Nephron (organoid): Measurements from ENCODE around the gene TEKT4.

Source experiments
- H3K27ac Mint-ChIP-seq, 3 experiments: 2 replicates each; pipeline ENCODE4 v1.8.0; 2020; ENCODE audit warnings: mixed read lengths in 3 of 3, mild to moderate bottlenecking in 2 of 3, moderate library complexity in 1 of 3
- H3K27me3 Mint-ChIP-seq: 2 replicates; pipeline ENCODE4 v1.8.0; 2021; ENCODE audit warnings: low read depth, mild to moderate bottlenecking, moderate library complexity, mixed read lengths
- H3K36me3 Mint-ChIP-seq: 2 replicates; pipeline ENCODE4 v1.8.0; 2020; ENCODE audit warnings: low read depth, mixed read lengths
- H3K4me1 Mint-ChIP-seq: 2 replicates; pipeline ENCODE4 v1.8.0; 2020; ENCODE audit warnings: mixed read lengths
- H3K4me3 Mint-ChIP-seq, 3 experiments: 2 replicates each; pipeline ENCODE4 v1.8.0; 2020; ENCODE audit warnings: mild to moderate bottlenecking in 3 of 3, mixed read lengths in 3 of 3, moderate library complexity in 2 of 3
- H3K9me3 Mint-ChIP-seq: 2 replicates; pipeline ENCODE4 v1.8.0; 2020; ENCODE audit warnings: mixed read lengths
- TF ChIP-seq, protein P1 (sequence below), 3 experiments: fragments of 200-600 bp; sonication (generic); IDR thresholded peaks; one replicate each; pipeline ENCODE4 v1.5.0; 2021; ENCODE audit warnings: antibody characterized with exemption in 3 of 3; ENCODE audit not compliant: unreplicated experiment in 3 of 3

TEKT4 gene

DNA sequence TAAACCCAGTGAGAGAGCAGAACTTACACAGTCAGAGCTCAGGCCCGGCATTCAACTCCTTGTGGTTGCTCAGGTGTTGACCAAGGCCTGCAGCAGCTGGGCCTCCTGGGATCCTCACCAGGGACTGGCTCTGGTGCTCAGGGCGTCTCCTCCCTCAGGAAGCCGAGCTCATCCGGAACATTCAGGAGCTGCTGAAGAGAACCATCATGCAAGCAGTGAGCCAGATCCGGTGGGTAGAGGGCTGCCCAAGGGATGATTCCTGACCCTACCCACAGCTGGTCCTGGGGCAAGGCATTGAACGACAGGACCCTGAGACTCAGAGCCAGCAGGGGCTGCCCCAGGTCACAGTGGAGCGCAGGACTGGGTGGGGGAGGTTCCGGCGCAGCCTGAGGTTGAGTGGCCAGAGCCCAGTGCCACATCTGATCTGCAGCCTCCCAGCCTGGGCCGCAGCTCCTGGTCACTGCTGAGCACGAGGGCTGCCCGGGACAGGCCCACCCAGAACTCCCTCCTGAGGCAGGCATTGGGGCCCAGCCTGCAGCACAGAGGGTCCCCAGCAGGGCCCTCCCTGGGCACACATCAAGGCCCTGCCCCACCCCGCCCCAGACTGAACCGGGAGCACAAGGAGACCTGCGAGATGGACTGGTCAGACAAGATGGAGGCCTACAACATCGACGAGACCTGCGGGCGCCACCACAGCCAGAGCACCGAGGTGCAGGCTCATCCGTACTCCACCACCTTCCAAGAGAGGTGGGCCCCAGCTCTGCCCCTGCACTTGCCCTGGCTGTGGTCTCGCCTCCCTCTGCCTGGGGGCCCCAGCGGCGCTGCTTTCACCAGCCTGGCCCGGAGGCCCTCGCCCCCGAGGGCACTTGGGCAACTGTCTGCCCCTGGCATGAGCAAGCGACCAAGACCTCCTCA lies 2.4 kb downstream of the TEKT4 start:
- Mint-ChIP-seq H3K4me3 (no peak overlapping the region), H3K27ac (no peak overlapping the region), H3K27me3 (peaks cover 35% of the 10 kb centered on the region), H3K36me3 (no peaks in the 10 kb centered on the region), H3K9me3 (no peaks in the 10 kb centered on the region), H3K4me1 (no peaks in the 10 kb centered on the region)
- TF ChIP-seq, protein P1, sequence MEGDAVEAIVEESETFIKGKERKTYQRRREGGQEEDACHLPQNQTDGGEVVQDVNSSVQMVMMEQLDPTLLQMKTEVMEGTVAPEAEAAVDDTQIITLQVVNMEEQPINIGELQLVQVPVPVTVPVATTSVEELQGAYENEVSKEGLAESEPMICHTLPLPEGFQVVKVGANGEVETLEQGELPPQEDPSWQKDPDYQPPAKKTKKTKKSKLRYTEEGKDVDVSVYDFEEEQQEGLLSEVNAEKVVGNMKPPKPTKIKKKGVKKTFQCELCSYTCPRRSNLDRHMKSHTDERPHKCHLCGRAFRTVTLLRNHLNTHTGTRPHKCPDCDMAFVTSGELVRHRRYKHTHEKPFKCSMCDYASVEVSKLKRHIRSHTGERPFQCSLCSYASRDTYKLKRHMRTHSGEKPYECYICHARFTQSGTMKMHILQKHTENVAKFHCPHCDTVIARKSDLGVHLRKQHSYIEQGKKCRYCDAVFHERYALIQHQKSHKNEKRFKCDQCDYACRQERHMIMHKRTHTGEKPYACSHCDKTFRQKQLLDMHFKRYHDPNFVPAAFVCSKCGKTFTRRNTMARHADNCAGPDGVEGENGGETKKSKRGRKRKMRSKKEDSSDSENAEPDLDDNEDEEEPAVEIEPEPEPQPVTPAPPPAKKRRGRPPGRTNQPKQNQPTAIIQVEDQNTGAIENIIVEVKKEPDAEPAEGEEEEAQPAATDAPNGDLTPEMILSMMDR (IDR thresholded peaks at IDR 0.05; ENCODE audit: unreplicated experiment in 3 of 3) = no peak

DNA sequence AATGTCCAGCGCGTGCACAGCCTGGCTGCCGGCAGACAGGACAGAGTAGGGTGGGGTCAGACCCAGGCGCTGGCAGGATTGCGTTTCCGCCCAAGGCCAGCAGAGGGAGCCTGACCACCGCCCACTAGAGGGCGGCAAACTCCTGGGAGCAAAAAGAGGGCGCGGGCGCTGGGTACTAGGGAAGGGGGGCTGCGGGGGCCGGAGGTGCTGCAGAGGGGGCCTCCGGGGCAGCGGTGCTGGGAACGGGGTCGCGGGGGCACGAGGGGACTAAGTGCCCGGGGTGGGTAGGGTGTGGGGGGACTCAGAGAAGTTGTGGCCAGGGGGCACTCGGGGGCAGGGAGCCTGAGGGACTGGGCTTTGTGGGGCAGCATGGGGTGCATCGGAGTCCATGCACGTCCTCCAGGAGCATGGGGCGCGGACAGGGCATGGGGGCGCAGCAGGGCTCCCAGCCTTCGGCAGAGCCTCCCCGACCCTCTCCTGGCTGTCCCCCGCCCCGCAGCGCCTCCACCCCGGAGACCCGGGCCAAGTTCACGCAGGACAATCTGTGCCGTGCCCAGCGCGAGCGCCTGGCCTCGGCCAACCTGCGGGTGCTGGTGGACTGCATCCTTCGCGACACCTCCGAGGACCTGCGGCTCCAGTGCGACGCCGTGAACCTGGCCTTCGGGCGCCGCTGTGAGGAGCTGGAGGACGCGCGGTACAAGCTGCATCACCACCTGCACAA lies 3.2 kb downstream of the TEKT4 start:
- Mint-ChIP-seq H3K27ac (no peak overlapping the region), H3K4me1 (no peaks in the 10 kb centered on the region), H3K9me3 (no peaks in the 10 kb centered on the region), H3K27me3 (peaks cover 28% of the 10 kb centered on the region), H3K4me3 (no peak overlapping the region), H3K36me3 (no peaks in the 10 kb centered on the region)
- TF ChIP-seq, protein P1 (IDR thresholded peaks at IDR 0.05; ENCODE audit: unreplicated experiment in 3 of 3) = peak; percentile 51 to 70 (median 52)

DNA sequence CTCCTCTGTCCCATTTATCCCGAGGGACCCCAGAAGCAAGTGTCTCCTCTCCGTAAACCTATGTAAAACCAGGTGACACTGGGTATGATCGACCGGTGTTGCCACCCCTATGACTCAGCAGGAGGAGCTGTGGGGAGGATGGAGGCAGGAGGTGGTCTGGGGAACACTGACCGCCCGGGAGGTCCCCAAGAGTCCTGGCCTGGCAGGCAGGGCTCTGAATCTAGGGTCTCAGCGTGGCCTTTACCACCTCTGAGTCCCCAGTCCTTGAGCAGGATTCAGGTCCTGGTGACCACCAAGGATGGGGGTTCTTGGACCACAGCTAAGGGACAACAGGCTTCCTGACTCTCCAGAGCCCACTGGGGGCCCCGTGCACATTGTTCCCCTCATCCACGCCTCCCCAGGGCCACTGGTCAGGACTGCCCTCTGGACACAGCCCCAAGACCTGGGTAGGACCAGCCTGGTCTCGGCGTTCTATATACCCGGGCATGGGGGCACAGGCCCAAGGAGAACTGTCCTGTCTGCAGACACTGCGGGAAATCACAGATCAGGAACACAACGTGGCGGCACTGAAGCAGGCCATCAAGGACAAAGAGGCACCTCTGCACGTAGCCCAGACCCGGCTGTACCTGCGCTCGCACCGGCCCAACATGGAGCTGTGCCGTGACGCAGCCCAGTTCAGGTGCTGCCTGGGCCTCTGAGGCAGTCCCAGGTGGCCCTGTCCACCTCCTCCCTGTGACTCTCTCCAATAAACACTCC lies 4.0 kb downstream of the TEKT4 start:
- no peak overlapping the region for H3K4me3 Mint-ChIP-seq
- H3K9me3 Mint-ChIP-seq = no peaks in the 10 kb centered on the region
- H3K27me3 Mint-ChIP-seq = peaks cover 28% of the 10 kb centered on the region
- H3K36me3 Mint-ChIP-seq = no peaks in the 10 kb centered on the region
- no peaks in the 10 kb centered on the region for H3K4me1 Mint-ChIP-seq
- H3K27ac Mint-ChIP-seq = no peak overlapping the region
- TF ChIP-seq, protein P1 (IDR thresholded peaks at IDR 0.05; ENCODE audit: unreplicated experiment in 3 of 3) = no peak

DNA sequence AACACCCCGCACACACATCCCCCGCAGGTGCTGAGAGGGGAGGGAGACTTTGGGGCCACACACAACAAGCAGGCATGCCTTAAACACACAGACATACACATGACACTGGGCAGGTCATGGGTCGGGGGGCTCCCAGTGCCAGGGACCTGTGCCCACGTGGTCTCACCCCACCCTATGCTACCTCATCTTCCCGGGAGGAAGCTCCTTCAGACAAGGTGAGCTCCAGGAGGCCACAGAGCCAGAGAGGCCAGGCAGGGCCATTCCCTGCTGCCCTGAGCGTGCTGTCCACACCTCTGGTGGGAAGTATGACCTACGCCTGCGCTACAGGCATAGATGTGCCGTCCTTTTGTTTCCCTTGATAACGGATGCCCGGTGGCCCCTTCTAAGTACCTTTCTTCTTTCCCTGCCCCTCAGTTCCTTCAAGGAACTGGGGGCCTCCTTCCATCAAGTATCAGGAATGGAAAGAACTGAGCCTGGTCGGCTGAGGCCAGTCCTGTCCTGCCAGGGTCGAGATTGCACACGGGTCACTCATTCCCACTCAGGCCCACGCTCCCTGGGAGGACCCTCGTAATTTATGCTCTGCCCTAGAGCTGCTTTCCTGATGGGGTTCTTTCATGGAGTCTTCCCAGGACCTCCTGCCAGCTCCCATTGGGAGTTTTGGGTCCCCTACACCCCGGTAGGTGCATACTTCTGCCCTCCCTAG lies 4.7 kb downstream of the TEKT4 start:
- H3K27ac Mint-ChIP-seq = no peak overlapping the region
- H3K9me3 Mint-ChIP-seq = no peaks in the 10 kb centered on the region
- no peaks in the 10 kb centered on the region for H3K36me3 Mint-ChIP-seq
- TF ChIP-seq, protein P1 (IDR thresholded peaks at IDR 0.05; ENCODE audit: unreplicated experiment in 3 of 3) = no peak
- peaks cover 22% of the 10 kb centered on the region for H3K27me3 Mint-ChIP-seq
- H3K4me3 Mint-ChIP-seq = no peak overlapping the region
- H3K4me1 Mint-ChIP-seq = no peaks in the 10 kb centered on the region

DNA sequence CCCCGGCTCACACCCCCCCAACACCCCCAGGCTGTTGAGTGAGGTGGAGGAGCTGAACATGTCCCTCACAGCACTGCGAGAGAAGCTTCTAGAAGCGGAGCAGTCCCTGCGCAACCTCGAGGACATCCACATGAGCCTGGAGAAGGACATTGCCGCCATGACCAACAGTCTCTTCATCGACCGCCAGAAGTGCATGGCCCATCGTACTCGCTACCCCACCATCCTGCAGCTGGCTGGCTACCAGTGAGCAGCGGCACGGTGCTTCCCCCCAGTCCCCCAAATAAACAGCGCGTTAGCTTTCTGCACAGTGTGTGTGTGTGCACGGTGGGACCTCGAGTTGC lies 5.3 kb downstream of the TEKT4 start:
- no peaks in the 10 kb centered on the region for H3K9me3 Mint-ChIP-seq
- H3K4me3 Mint-ChIP-seq = no peak overlapping the region
- H3K27me3 Mint-ChIP-seq = peaks cover 20% of the 10 kb centered on the region
- H3K36me3 Mint-ChIP-seq = no peaks in the 10 kb centered on the region
- H3K27ac Mint-ChIP-seq = no peak overlapping the region
- H3K4me1 Mint-ChIP-seq = no peaks in the 10 kb centered on the region
- TF ChIP-seq, protein P1 (IDR thresholded peaks at IDR 0.05; ENCODE audit: unreplicated experiment in 3 of 3) = no peak
